GM20000 (cell line): ENCODE measurements around the gene NYAP1.

Experiments used
- DNase-seq: peaks from one replicate; pipeline ENCODE4 v3.0.0; 2012; ENCODE audit warnings: low spot score
- TF ChIP-seq, protein P1 (sequence below): IDR thresholded peaks from 2 replicates; pipeline ENCODE4 v1.5.1; 2012; ENCODE audit warnings: mild to moderate bottlenecking, control low read depth; ENCODE audit errors: extremely low read depth, missing control alignments

NYAP1 gene

DNA sequence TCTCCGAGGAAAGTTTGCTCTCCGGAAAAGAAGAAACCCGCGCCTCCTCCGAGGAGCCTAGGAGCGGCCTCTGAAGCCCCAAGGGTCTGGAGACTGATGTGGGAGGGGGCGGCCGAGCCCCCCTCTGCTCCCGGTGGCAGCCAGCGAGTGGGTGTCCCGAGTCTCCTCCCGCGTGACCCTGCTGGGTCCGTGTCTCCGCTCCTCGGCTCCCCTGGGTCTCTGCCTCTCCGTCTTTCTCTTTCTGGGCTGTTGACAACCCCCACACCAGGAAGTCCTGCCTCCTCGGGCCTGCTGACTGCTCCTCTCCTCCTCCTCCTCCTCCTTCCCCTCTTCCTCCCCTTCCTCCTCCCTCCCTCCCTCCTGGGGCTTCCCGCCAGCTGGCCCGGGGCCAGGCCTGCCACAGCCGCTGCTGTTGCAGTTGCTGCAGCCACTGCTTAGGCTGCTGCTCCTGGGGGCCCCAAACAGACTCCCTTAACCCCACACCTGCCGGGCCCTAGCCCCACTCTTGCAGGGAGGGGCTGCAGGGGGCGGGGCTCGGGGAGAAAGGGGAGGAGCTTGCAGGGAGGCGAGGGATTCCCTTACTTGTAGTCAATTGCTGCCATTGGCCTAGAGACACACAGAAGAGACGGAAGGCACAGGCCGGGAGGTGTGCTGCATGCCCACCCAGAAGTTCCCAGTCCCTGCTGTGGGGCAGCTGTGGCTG is 4.6 kb upstream of the NYAP1 start, which contains the start of gene TSC22D4:
Gene TSC22D4 (minus strand): TSS at position 257 of the 703 bp plus-strand sequence. CDS start 1,176 bp downstream, outside the sequence.
- TF ChIP-seq, protein P1, sequence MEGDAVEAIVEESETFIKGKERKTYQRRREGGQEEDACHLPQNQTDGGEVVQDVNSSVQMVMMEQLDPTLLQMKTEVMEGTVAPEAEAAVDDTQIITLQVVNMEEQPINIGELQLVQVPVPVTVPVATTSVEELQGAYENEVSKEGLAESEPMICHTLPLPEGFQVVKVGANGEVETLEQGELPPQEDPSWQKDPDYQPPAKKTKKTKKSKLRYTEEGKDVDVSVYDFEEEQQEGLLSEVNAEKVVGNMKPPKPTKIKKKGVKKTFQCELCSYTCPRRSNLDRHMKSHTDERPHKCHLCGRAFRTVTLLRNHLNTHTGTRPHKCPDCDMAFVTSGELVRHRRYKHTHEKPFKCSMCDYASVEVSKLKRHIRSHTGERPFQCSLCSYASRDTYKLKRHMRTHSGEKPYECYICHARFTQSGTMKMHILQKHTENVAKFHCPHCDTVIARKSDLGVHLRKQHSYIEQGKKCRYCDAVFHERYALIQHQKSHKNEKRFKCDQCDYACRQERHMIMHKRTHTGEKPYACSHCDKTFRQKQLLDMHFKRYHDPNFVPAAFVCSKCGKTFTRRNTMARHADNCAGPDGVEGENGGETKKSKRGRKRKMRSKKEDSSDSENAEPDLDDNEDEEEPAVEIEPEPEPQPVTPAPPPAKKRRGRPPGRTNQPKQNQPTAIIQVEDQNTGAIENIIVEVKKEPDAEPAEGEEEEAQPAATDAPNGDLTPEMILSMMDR = no peak
- DNase-seq = peak; percentile 94

DNA sequence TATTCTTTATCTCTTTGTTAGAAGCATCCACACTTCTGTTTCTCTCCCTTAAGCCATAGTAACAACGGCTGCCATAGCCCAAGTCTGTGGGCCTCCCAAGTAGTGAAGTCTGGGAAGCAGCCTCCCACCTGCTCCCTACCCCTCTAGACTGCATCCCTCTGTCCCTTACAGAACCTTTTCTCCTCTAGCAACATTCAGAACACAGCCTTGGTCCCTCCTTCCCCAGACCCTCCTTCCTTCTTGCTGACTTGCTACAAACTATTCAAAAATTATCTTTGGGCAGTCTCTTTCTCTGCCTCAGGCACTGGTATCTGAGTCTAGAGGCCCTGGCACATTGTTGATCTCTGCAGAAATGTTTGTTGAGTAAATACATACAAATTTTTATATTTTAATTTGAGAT is 2.3 kb upstream of the NYAP1 start:
- no peak for DNase-seq
- TF ChIP-seq, protein P1 = no peak

DNA sequence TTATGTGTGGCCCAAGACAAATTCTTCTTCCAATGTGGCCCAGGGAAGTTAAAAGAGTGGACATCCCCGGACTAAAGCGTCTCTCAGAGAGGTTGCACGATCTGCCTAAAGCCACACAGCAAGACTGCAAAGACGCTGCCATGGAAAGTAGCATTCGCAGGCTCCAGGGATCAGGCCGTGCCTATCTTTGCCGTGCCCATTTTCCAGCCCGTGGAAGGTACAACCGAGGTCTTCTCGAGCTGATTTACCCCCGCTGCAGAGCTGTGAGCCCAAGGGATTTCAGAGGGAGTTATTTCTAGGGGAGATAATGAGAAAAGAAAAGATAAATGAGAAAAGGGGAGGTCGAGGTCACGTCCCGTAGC is 1.0 kb upstream of the NYAP1 start:
- no peak for DNase-seq
- TF ChIP-seq, protein P1 = no peak

DNA sequence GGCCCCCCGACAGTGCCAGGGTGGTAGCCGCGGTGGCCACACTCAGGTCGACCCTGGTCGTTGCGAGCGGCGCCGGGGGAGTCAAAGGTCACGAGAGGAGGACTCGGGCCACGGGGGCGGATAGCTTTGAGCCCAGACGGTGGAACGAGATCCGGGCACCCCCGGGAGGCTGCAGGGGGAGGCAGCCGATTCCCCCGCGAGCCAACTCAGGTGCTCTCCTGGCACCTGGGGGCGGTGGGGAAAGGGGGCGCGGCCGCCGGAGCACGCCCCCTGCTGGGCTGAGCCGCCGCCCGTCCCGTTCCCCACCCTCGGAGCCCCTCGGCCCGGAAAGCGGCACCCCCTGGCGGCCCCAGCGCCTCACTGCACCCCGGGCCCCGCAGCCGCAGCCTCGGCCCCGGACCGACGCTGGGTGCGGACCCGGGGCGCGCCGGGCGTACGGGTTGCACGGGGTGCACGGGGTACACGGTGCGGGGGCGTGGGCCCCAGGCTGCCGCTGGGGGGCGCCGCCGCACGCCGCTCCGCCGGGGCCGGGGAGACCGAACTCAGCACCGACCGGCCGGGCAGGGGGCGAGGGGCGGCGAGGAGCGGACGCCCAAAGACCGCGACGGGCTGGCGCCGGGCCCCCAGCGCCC is 521 bp upstream of the NYAP1 start:
- peak; percentile 95 for DNase-seq

DNA sequence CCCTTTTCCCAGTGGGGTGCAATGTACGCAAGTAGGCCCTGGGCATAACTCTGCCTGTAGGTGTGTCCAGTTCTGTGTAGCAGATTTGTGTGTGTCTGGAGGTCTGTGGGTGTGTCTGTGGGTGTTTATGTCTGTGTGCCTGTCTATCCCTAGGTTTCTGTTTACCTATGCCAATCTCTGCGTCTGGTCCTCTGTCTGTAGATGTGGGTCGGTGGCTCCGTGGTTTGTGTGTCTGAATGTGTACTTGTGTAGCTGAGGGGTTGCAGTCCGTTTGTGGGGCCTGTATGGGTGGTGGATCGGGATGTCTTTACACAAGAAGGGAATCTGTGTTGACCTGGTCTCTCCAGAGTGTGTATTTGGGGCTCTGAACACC is 932 bp downstream of the NYAP1 start:
- TF ChIP-seq, protein P1 = no peak
- DNase-seq = no peak

More for the DNA sequence above, 521 bp upstream of the NYAP1 start:
- TF ChIP-seq, protein P1 = peak; percentile 93

DNA sequence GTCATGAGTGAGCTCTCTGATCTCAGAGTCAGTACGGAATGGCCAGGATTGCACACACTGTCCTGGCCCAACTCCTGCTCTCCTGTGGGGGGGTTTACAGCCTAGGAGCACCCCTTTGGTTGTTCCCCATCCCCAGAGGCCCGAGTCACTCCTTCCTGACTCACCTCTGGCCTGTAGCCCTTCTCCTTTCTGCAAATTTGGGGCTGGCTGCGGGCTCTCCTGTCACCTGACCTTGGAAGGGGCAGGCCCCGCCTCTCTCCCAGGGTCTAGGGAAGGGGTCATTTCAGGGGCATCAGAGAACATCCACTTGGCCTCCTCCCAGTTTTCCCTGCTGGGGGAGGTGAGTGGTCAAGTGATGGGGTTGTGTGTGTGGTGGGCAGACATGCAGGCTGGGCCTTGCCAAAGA is 1.7 kb downstream of the NYAP1 start:
- TF ChIP-seq, protein P1 = no peak
- peak; percentile 20 for DNase-seq

DNA sequence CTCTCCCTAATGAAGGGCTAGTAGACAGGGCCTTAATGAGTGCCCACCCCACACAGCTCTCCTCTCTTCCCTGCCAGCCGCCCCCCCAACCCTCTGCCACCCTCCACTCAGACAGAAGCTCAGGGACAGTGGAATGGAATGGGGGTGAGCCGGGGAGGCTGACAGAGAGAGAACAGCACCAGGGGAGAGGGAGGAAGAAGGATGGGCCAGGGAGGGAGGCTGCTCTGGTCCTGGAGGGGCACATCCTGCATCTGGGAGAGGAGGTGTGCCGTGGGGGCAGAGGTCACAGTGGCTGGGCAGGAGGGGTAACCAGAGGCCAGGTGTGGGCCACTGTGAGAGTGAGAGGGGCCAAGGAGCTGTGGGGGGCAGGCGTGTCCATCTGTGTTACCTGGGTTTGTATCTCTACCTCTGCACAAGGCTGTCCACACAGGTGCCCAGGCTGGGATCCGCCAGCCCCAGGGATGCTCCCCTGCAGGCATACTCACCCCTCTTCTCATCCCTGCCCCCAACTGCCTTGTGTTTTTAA is 2.4 kb downstream of the NYAP1 start:
- DNase-seq = peak; percentile 14
- TF ChIP-seq, protein P1 = no peak
